ENCODE measurements around the gene LPP. TPM values are rescaled to one million over a fixed set of nuclear protein-coding genes. Genes with fewer than 3 reads are reported as not detected.

LPP gene
- total RNA-seq, 2 donors from 2014 or later = 1,568 to 1,607 TPM

DNA sequence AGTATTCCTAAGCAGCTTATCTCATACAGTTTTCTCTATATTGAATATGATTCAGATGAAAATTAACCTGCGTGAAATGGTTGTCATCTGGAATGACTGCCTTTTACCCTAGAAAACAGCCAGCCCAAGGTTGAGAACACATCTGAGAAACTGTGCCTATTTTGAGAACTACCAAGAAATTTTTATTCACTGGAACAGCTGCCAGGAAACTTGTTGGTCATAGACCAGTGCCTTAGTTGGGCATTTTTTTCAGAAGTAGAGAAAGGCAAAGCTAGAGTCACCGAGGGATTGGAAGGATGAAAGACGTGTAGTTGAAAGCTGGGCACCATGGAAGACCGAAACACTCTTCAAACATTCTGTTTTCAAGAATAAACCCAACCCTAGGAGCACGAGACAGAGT lies 277.1 kb downstream of the LPP start:
- ATAC-seq (ENCODE audit: insufficient number of reproducible peaks, low FRiP score, low read depth) (peak; percentile 81), DNase-seq (ENCODE audit: low spot score) (no peak)
- peak overlapping the region; percentile 62 to 64 for H3K27ac ChIP-seq
- H3K4me1 ChIP-seq (ENCODE audit: control insufficient read depth in 1 of 2, low read depth in 2 of 2) = peaks cover 63 to 83% of the 10 kb centered on the region in 2 donors
- no peaks in the 10 kb centered on the region for H3K27me3 ChIP-seq (replicated peaks; ENCODE audit: insufficient read depth)
- no peak for TF ChIP-seq CTCF (IDR thresholded peaks at IDR 0.05)
- no peak overlapping the region for H3K4me3 ChIP-seq
- no peaks in the 10 kb centered on the region for H3K9me3 ChIP-seq
- no peaks in the 10 kb centered on the region for H3K36me3 ChIP-seq

GRCh38 chr3:188431553-188431952 lies 277.6 kb downstream of the LPP start:
- no peaks in the 10 kb centered on the region for H3K9me3 ChIP-seq
- ATAC-seq (ENCODE audit: insufficient number of reproducible peaks, low FRiP score, low read depth) (no peak), DNase-seq (ENCODE audit: low spot score) (no peak)
- no peaks in the 10 kb centered on the region for H3K27me3 ChIP-seq (replicated peaks; ENCODE audit: insufficient read depth)
- peaks cover 63 to 88% of the 10 kb centered on the region in 2 donors for H3K4me1 ChIP-seq (ENCODE audit: control insufficient read depth in 1 of 2, low read depth in 2 of 2)
- TF ChIP-seq CTCF (IDR thresholded peaks at IDR 0.05) = no peak
- H3K36me3 ChIP-seq = no peaks in the 10 kb centered on the region
- H3K27ac ChIP-seq = peak overlapping the region; percentile 62 to 64
- H3K4me3 ChIP-seq = no peak overlapping the region

- Histone ChIP-seq H3K27me3 (replicated peaks; ENCODE audit: insufficient read depth) (no peaks in the 10 kb centered on the region), H3K27ac (peak overlapping the region; percentile 55 to 64), H3K4me1 (ENCODE audit: control insufficient read depth in 1 of 2, low read depth in 2 of 2) (peaks cover 60 to 87% of the 10 kb centered on the region in 2 donors), H3K4me3 (peak overlapping the region; percentile 4), H3K9me3 (no peaks in the 10 kb centered on the region), H3K36me3 (no peaks in the 10 kb centered on the region)
- no peak for TF ChIP-seq CTCF (IDR thresholded peaks at IDR 0.05)
- DNase-seq (ENCODE audit: low spot score) = no peak
- no peak for ATAC-seq (ENCODE audit: insufficient number of reproducible peaks, low FRiP score, low read depth)
These were observed 279.0 kb downstream of the LPP start for GRCh38 chr3:188432802-188433520.

DNA sequence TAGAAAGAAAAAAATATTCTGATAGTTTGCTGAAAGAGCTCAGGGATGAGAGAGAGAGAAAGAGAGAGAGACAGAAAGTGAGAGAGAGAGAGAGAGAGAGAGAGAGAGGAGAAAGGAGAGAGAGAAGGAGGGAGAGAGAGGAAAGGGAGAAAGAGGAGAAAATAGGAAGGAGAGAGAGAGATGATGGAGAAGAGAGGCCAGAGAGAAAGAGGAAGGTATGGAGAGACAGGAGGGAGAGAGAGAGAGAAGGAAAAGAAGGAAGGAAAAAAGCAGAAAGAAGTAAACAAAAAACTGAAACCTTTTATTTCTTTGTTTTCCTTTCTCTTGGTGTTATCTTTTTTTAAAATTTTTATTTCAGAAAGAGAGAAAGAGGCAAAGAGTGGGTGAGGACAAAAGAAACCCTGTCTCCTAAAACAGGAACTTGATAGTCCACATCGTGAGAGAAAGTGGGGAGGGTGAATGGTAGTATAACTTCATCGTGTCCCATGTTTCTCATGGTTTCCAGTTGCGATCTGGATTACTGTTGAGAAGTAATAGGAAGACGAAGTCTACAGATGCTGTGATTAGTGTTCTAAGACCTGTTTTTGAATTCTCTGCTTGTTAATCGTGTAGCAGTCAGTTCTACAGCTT lies 279.7 kb downstream of the LPP start:
- DNase-seq (ENCODE audit: low spot score) (no peak), ATAC-seq (ENCODE audit: insufficient number of reproducible peaks, low FRiP score, low read depth) (no peak)
- TF ChIP-seq CTCF (IDR thresholded peaks at IDR 0.05) = no peak
- Histone ChIP-seq H3K4me1 (ENCODE audit: control insufficient read depth in 1 of 2, low read depth in 2 of 2) (peaks cover 63 to 88% of the 10 kb centered on the region in 2 donors), H3K27me3 (replicated peaks; ENCODE audit: insufficient read depth) (no peaks in the 10 kb centered on the region), H3K27ac (peak overlapping the region; percentile 55 to 64), H3K4me3 (peak overlapping the region; percentile 4), H3K36me3 (no peaks in the 10 kb centered on the region), H3K9me3 (no peaks in the 10 kb centered on the region)

- no peak for ATAC-seq (ENCODE audit: insufficient number of reproducible peaks, low FRiP score, low read depth)
- no peaks in the 10 kb centered on the region for H3K9me3 ChIP-seq
These were observed 280.6 kb downstream of the LPP start for GRCh38 chr3:188434594-188434993.

More at GRCh38 chr3:188434594-188434993, 280.6 kb downstream of the LPP start:
- Histone ChIP-seq H3K36me3 (no peaks in the 10 kb centered on the region), H3K27me3 (replicated peaks; ENCODE audit: insufficient read depth) (no peaks in the 10 kb centered on the region), H3K4me3 (no peak overlapping the region), H3K4me1 (ENCODE audit: control insufficient read depth in 1 of 2, low read depth in 2 of 2) (peaks cover 71 to 88% of the 10 kb centered on the region in 2 donors), H3K27ac (peak overlapping the region in 1 of 2 donors; percentile 13)
- TF ChIP-seq CTCF (IDR thresholded peaks at IDR 0.05) = no peak
- no peak for DNase-seq (ENCODE audit: low spot score)
